HepG2 (cell line): Measurements from ENCODE around the gene USH2A. TPM values are rescaled to one million over a fixed set of nuclear protein-coding genes. Genes with fewer than 3 reads are reported as not detected.

Source experiments
- ATAC-seq: fragments of 200-7000 bp; cut with Tn5 transposase; 3 replicates; pipeline ENCODE4 v1.9.1; 2020; ENCODE audit warnings: mild to moderate bottlenecking, moderate library complexity
- BruUV-seq: library from RNA; stranded (reverse); fragments of 400-500 nt; replicated peaks from 2 replicates; lab custom pipeline; 2021; lab: Mats Ljungman, UMichigan
- CTCF ChIA-PET: fragments of 300-600 bp; formaldehyde crosslinking; extraction: SDS; loops from one replicate; lab custom pipeline; 2021; ENCODE audit warnings: low total read pairs, inconsistent platforms, low intra/inter-chr PET ratio; lab: Yijun Ruan, JAX
- POLR2A ChIA-PET: fragments of 350-600 bp; sonication (Branson Sonifier 250); formaldehyde crosslinking; loops from one replicate; lab custom pipeline; 2020; ENCODE audit warnings: antibody characterized with exemption, inconsistent platforms; lab: Yijun Ruan, JAX
- DNase-seq: peaks from one replicate; pipeline ENCODE4 v3.0.0-alpha.2; 2015; ENCODE audit warnings: low spot score
- FAIRE-seq: peaks from 3 replicates; lab custom pipeline; 2011; peaks lifted over from hg19 to GRCh38; lab: Jason Lieb, UNC
- H2AFZ ChIP-seq: one replicate; pipeline ENCODE4 v1.6.1; 2011; ENCODE audit warnings: low read length, inconsistent platforms
- H3K27ac ChIP-seq: fragments of 300-600 bp; 3 replicates; pipeline ENCODE4 v1.8.0; 2011; ENCODE audit warnings: mixed run types, mild to moderate bottlenecking, mixed read lengths, low read length, inconsistent platforms; ENCODE audit not compliant: insufficient read depth; ENCODE audit errors: extremely low read length
- H3K27me3 ChIP-seq, 2 experiments: fragments of 200-600 bp in 1 of 2; 2 replicates in 1 of 2; 3 replicates in 1 of 2; pipeline versions ENCODE4 v1.6.0 to v1.8.0; 2011; ENCODE audit warnings: low read length in 2 of 2, mild to moderate bottlenecking in 2 of 2, moderate library complexity in 2 of 2, inconsistent platforms in 1 of 2; ENCODE audit not compliant: insufficient read depth in 2 of 2, control insufficient read depth in 1 of 2
- H3K36me3 ChIP-seq, 2 experiments: fragments of 200-600 bp in 1 of 2; replicated peaks in 1 of 2; 2 replicates in 1 of 2; 3 replicates in 1 of 2; pipeline versions ENCODE4 v1.5.1 to v1.8.0; 2011; ENCODE audit warnings: low read length in 2 of 2, inconsistent platforms in 1 of 2; ENCODE audit not compliant: insufficient read depth in 2 of 2, control insufficient read depth in 1 of 2
- H3K4me1 ChIP-seq: 2 replicates; pipeline ENCODE4 v1.5.1; 2012; ENCODE audit warnings: low read length, inconsistent platforms; ENCODE audit not compliant: insufficient read depth
- H3K4me2 ChIP-seq: 2 replicates; pipeline ENCODE4 v1.6.0; 2011; ENCODE audit warnings: low read depth, low read length, inconsistent platforms
- H3K4me3 ChIP-seq, 3 experiments: fragments of 200-600 bp in 1 of 3; sonication (generic), shearing (Covaris generic) in 1 of 3; replicated peaks in 1 of 3; 2 replicates each; pipeline ENCODE4 v1.5.1; 2011 to 2016; ENCODE audit warnings: low read length in 3 of 3, inconsistent platforms in 2 of 3, low read depth in 2 of 3, mild to moderate bottlenecking in 2 of 3, control low read depth in 1 of 3, mixed read lengths in 1 of 3; ENCODE audit not compliant: insufficient read depth in 1 of 3
- H3K79me2 ChIP-seq: one replicate; pipeline ENCODE4 v1.6.1; 2011; ENCODE audit warnings: low read length, inconsistent platforms; ENCODE audit not compliant: insufficient read depth
- H3K9ac ChIP-seq: 2 replicates; pipeline ENCODE4 v1.6.0; 2011; ENCODE audit warnings: mild to moderate bottlenecking, low read depth, low read length, inconsistent platforms; ENCODE audit not compliant: insufficient read depth
- H3K9me3 ChIP-seq: 2 replicates; pipeline ENCODE4 v1.5.1; 2012; ENCODE audit warnings: mild to moderate bottlenecking, low read length
- H4K20me1 ChIP-seq: 2 replicates; pipeline ENCODE4 v1.6.0; 2011; ENCODE audit warnings: inconsistent platforms, mild to moderate bottlenecking, low read length, moderate library complexity; ENCODE audit not compliant: insufficient read depth
- ATF7 ChIP-seq, 2 experiments: fragments of 450-650 bp in 1 of 2; sonication (generic) in 1 of 2; formaldehyde crosslinking in 1 of 2; IDR thresholded peaks; 2 replicates each; pipeline versions ENCODE4 v1.4.0 to v1.6.1; 2016 to 2020; ENCODE audit warnings: antibody characterized with exemption in 1 of 2, mild to moderate bottlenecking in 1 of 2, missing genetic modification reagents in 1 of 2
- KLF6 ChIP-seq: IDR thresholded peaks from 2 replicates; pipeline ENCODE4 v1.8.0; 2016; ENCODE audit warnings: missing biosample characterization, missing genetic modification reagents
- SATB2 ChIP-seq: sonication (generic); formaldehyde crosslinking; IDR thresholded peaks from 2 replicates; pipeline ENCODE4 v1.5.0; 2020; ENCODE audit warnings: missing genetic modification reagents
- ZNF205 ChIP-seq: IDR thresholded peaks from 2 replicates; pipeline ENCODE4 v1.6.1; 2018; ENCODE audit warnings: missing biosample characterization, missing genetic modification reagents
- WGBS: methylation state at CpG from one replicate; pipeline ENCODE4 v1.1.6; 2017; ENCODE audit warnings: low lambda C conversion rate; 5-methylcytosine and 5-hydroxymethylcytosine counted together
- in situ Hi-C: cut with HindIII; loops from 2 replicates; pipeline ENCODE4 v1.10.0; 2017; ENCODE audit warnings: low pct_unique_long_range_greater_than_20kb; ENCODE audit not compliant: extremely low pct_ligation_motif_present
- intact Hi-C: fragments of 100-400 bp; cut with micrococcal nuclease; formaldehyde crosslinking; loops from one replicate; pipeline ENCODE4 v1.10.0; 2022; ENCODE audit not compliant: unreplicated experiment
- polyA plus RNA-seq, 8 experiments: library from polyadenylated mRNA; depleted of rRNA in 3 of 8; stranded (reverse) in 7 of 8; unstranded in 1 of 8; fragments of >200 nt; fragmentation: Illumina TruSeq in 4 of 8; extraction: Trizol in 4 of 8; gene quantifications; 2 replicates each; pipeline versions ENCODE4 v1.2.1 to v1.2.3, GENCODE V29; 2011 to 2016; ENCODE audit warnings: low read depth in 4 of 8, missing spikeins in 1 of 8, mixed read lengths in 1 of 8; ENCODE audit not compliant: insufficient read depth in 1 of 8
- total RNA-seq, 5 experiments: library from RNA; depleted of rRNA; stranded (reverse); fragments of >200 nt; fragmentation: Illumina TruSeq; extraction: Trizol; gene quantifications; 2 replicates each; pipeline ENCODE4 v1.2.3, GENCODE V29; 2016; ENCODE audit warnings: low read depth in 1 of 5
- TF ChIP-seq, protein P1 (sequence below): sonication (generic); formaldehyde crosslinking; IDR thresholded peaks from 2 replicates; pipeline ENCODE4 v1.4.0; 2020; ENCODE audit warnings: missing genetic modification reagents

USH2A gene
- total and polyA plus RNA-seq, 2 of the 13 experiments (the other 11 are each of a cell fraction or from before 2014, with no cell fraction given) = 0.02 TPM; not detected in 1

DNA sequence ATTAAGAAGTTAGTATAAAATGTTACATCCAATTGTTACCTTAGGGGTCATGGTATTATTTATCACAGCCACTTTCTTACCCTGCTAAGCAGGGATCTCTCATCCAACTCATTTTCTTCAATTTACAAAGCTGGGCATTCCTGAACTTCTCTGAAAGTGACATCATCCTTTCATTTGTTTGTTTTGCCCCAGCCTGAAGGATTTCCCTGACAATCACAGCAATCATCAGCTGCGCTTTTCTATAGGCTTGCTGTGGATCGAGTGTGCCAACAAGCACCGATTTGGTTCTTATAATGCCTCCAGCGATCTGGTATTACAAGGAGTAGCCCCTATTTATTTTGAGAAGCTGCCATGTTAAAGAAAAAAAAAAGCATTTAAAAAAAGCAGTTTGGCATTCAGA is 240.2 kb downstream of the USH2A start:
- BruUV-seq = no TSS peak
- Histone ChIP-seq H3K36me3 (no peaks in the 10 kb centered on the region), H3K4me1 (no peaks in the 10 kb centered on the region), H3K4me2 (no peak overlapping the region), H3K4me3 (no peak overlapping the region), H3K79me2 (no peaks in the 10 kb centered on the region), H4K20me1 (no peaks in the 10 kb centered on the region), H3K9ac (no peak overlapping the region), H3K27ac (no peak overlapping the region), H3K27me3 (no peaks in the 10 kb centered on the region), H3K9me3 (no peaks in the 10 kb centered on the region), H2AFZ (no peak overlapping the region)
- ATAC-seq = no peak
- intact Hi-C loops (no loop called here), in situ Hi-C loops (no loop called here)
- ChIA-PET CTCF (no interaction called here), POLR2A (no interaction called here)
- peak; percentile 13 for DNase-seq
- 0% methylated on average over 4 of the region's 4 CpGs for WGBS
- FAIRE-seq = no peak
- TF ChIP-seq ATF7 (IDR thresholded peaks at IDR 0.05) = 0 out of 2 replicates have a peak, but pooled peaks have one; percentile 29
- no peak for TF ChIP-seq ATF7 (CRISPR knock-in tag; IDR thresholded peaks at IDR 0.05)
- TF ChIP-seq KLF6 (CRISPR knock-in tag) = no peak
- TF ChIP-seq, protein P1, sequence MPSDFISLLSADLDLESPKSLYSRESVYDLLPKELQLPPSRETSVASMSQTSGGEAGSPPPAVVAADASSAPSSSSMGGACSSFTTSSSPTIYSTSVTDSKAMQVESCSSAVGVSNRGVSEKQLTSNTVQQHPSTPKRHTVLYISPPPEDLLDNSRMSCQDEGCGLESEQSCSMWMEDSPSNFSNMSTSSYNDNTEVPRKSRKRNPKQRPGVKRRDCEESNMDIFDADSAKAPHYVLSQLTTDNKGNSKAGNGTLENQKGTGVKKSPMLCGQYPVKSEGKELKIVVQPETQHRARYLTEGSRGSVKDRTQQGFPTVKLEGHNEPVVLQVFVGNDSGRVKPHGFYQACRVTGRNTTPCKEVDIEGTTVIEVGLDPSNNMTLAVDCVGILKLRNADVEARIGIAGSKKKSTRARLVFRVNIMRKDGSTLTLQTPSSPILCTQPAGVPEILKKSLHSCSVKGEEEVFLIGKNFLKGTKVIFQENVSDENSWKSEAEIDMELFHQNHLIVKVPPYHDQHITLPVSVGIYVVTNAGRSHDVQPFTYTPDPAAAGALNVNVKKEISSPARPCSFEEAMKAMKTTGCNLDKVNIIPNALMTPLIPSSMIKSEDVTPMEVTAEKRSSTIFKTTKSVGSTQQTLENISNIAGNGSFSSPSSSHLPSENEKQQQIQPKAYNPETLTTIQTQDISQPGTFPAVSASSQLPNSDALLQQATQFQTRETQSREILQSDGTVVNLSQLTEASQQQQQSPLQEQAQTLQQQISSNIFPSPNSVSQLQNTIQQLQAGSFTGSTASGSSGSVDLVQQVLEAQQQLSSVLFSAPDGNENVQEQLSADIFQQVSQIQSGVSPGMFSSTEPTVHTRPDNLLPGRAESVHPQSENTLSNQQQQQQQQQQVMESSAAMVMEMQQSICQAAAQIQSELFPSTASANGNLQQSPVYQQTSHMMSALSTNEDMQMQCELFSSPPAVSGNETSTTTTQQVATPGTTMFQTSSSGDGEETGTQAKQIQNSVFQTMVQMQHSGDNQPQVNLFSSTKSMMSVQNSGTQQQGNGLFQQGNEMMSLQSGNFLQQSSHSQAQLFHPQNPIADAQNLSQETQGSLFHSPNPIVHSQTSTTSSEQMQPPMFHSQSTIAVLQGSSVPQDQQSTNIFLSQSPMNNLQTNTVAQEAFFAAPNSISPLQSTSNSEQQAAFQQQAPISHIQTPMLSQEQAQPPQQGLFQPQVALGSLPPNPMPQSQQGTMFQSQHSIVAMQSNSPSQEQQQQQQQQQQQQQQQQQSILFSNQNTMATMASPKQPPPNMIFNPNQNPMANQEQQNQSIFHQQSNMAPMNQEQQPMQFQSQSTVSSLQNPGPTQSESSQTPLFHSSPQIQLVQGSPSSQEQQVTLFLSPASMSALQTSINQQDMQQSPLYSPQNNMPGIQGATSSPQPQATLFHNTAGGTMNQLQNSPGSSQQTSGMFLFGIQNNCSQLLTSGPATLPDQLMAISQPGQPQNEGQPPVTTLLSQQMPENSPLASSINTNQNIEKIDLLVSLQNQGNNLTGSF (CRISPR knock-in tag) = no peak
- TF ChIP-seq ZNF205 (CRISPR knock-in tag) = no peak
- no peak for TF ChIP-seq SATB2 (CRISPR knock-in tag)
